Measurements from ENCODE around the gene MAP3K21. TPM values are rescaled to one million over a fixed set of nuclear protein-coding genes. Genes with fewer than 3 reads are reported as not detected.

The MAP3K21 gene
- total RNA-seq, 1 experiment from 2014 or later = 18.3 TPM

DNA sequence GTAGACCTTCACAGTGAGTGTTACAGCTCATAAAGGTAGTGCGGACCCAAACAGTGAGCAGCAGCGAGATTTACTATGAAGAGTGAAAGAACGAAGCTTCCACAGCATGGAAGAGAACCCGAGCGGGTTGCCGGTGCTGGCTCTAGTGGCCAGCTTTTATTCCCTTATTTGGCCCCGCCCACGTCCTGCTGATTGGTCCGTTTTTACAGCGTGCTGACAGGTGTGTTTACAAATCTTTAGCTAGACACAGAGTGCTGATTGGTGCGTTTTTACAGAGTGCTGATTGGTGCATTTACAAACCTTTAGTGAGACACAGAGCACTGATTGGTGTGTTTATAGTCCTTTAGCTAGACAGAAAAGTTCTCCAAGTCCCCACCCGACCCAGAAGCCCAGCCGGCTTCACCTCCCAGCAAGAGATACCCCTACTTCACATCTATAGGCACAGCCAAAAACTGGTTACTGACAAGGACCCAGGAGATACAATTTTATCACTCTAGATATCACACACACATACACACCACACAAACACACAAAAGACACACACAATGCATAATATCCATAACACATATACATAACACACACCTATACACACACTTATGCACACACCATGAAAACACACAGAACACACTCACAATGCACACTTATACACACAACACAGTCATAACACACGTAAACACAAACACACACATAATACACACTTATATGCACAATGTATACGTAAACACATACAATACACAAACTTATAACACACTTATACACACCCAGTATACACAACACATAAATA is 68.5 kb downstream of the MAP3K21 start:
- no peaks in the 10 kb centered on the region for H3K4me1 ChIP-seq (replicated peaks; ENCODE audit: insufficient read depth)
- no peaks in the 10 kb centered on the region for H3K36me3 ChIP-seq (ENCODE audit: low read depth)
- H2AFZ ChIP-seq = no peak overlapping the region
- H3K27me3 ChIP-seq (ENCODE audit: insufficient read depth, low read depth) = no peaks in the 10 kb centered on the region
- BruUV-seq (replicated peaks) = no TSS peak
- H3K79me2 ChIP-seq (ENCODE audit: low read depth) = no peaks in the 10 kb centered on the region
- ChIA-PET CTCF (no interaction called here), POLR2A (ENCODE audit: unreplicated experiment) (no interaction called here)
- no peak overlapping the region for H3K27ac ChIP-seq
- DNase-seq = no peak
- no peaks in the 10 kb centered on the region for H3K9me3 ChIP-seq (ENCODE audit: insufficient read depth, low read depth)
- no peaks in the 10 kb centered on the region for H3K9me2 ChIP-seq (ENCODE audit: insufficient read depth)
- no peak overlapping the region for H3K4me3 ChIP-seq
- no peaks in the 10 kb centered on the region for H4K20me1 ChIP-seq (ENCODE audit: insufficient read depth)
- intact Hi-C loops (cut with micrococcal nuclease; ENCODE audit: unreplicated experiment) = loop anchor here (1.0 to 5.0 kb wide), 6 partner anchors 32 to 916 kb away; no protein-coding TSS in a partner anchor
- TF ChIP-seq EZH2 (IDR thresholded peaks at IDR 0.05; ENCODE audit: low read depth) = no peak
- no peak overlapping the region for H3K4me2 ChIP-seq
- H3F3A ChIP-seq (ENCODE audit: insufficient read depth, low read depth) = no peaks in the 10 kb centered on the region

DNA sequence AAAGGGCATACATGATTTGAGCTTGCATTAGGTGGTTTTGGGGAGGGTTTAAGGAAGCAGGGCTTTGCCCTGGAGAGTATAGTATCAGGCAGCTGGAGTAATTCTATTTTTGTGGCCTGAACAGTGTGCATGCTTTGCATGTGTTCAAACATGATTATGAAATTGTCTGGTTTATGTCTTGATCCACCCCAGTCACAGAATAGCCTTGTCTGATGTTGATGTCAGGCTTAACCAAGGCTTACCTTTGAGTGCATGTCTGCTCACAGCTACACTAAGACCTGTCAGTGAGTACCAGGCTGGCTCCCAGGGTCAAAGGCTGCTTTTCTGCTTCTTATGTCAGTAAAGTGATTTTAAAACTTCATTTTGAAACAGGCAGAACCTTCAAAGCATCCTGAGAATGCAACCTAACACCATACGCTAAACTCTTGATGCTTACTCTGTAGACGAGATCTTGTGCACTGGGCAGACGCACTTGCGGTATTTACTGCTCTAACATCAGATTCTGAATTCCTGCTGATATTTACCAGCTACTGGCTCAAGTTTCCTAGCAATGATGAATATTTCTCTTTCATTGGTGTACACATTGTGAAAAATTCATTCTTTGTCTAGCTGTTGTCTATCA is 78.9 kb downstream of the MAP3K21 start:
- no peak for DNase-seq
- H2AFZ ChIP-seq = no peak overlapping the region
- intact Hi-C loops (cut with micrococcal nuclease; ENCODE audit: unreplicated experiment) = loop anchor here (10.0 kb wide), 1 partner anchor 58 kb away; no protein-coding TSS in a partner anchor
- CTCF ChIA-PET = no interaction called here
- no peaks in the 10 kb centered on the region for H3K4me1 ChIP-seq (replicated peaks; ENCODE audit: insufficient read depth)
- BruUV-seq (replicated peaks) = no TSS peak
- no peaks in the 10 kb centered on the region for H3K9me2 ChIP-seq (ENCODE audit: insufficient read depth)
- H3K27ac ChIP-seq = no peak overlapping the region
- H3K4me3 ChIP-seq = no peak overlapping the region
- no peaks in the 10 kb centered on the region for H4K20me1 ChIP-seq (ENCODE audit: insufficient read depth)
- H3K27me3 ChIP-seq (ENCODE audit: insufficient read depth, low read depth) = no peaks in the 10 kb centered on the region
- no peaks in the 10 kb centered on the region for H3K79me2 ChIP-seq (ENCODE audit: low read depth)
- H3K9me3 ChIP-seq (ENCODE audit: insufficient read depth, low read depth) = no peaks in the 10 kb centered on the region
- no peak for TF ChIP-seq CTCF (conservative IDR thresholded peaks at IDR 0.05)
- TF ChIP-seq EZH2 (IDR thresholded peaks at IDR 0.05; ENCODE audit: low read depth) = no peak
- POLR2A ChIA-PET (ENCODE audit: unreplicated experiment) = no interaction called here
- no peak overlapping the region for H3K4me2 ChIP-seq
- H3F3A ChIP-seq (ENCODE audit: insufficient read depth, low read depth) = no peaks in the 10 kb centered on the region
- no peaks in the 10 kb centered on the region for H3K36me3 ChIP-seq (ENCODE audit: low read depth)

GRCh38 chr1:233406994-233407631 is 79.6 kb downstream of the MAP3K21 start:
- Histone ChIP-seq H3K27ac (no peak overlapping the region), H3K36me3 (ENCODE audit: low read depth) (no peaks in the 10 kb centered on the region), H3K4me2 (no peak overlapping the region), H3K9me2 (ENCODE audit: insufficient read depth) (no peaks in the 10 kb centered on the region), H3K27me3 (ENCODE audit: insufficient read depth, low read depth) (no peaks in the 10 kb centered on the region), H3K4me3 (no peak overlapping the region), H3K79me2 (ENCODE audit: low read depth) (no peaks in the 10 kb centered on the region), H2AFZ (no peak overlapping the region), H4K20me1 (ENCODE audit: insufficient read depth) (no peaks in the 10 kb centered on the region), H3F3A (ENCODE audit: insufficient read depth, low read depth) (no peaks in the 10 kb centered on the region), H3K4me1 (replicated peaks; ENCODE audit: insufficient read depth) (no peaks in the 10 kb centered on the region), H3K9me3 (ENCODE audit: insufficient read depth, low read depth) (no peaks in the 10 kb centered on the region)
- TF ChIP-seq EZH2 (IDR thresholded peaks at IDR 0.05; ENCODE audit: low read depth) (no peak), CTCF (conservative IDR thresholded peaks at IDR 0.05) (no peak)
- intact Hi-C loops (cut with micrococcal nuclease; ENCODE audit: unreplicated experiment) = loop anchor here (10.0 kb wide), 1 partner anchor 58 kb away; no protein-coding TSS in a partner anchor
- no peak for DNase-seq
- ChIA-PET CTCF (no interaction called here), POLR2A (ENCODE audit: unreplicated experiment) (no interaction called here)
- no TSS peak for BruUV-seq (replicated peaks)

All from PC-9 (cell line).